B cell (primary cell): ENCODE results near the gene UHRF1. TPM values are rescaled to one million over a fixed set of nuclear protein-coding genes. Genes with fewer than 3 reads are reported as not detected.
"Not testable (repeated sequence)": the region's sequence is repeated elsewhere in the genome, so short reads cannot be mapped to it uniquely, and the experiment has no call there.

Source experiments
- ATAC-seq: fragments of 200-7000 bp; cut with Tn5 transposase; one replicate; pipeline ENCODE4 v1.10.0; 2021; ENCODE audit warnings: low read depth, mild to moderate bottlenecking, moderate number of reproducible peaks, moderate library complexity
- CTCF ChIA-PET: fragments of 350-600 bp; sonication (Branson Sonifier 250); formaldehyde crosslinking; loops from one replicate; lab custom pipeline; 2021; ENCODE audit warnings: antibody characterized with exemption, inconsistent platforms; lab: Charles Lee
- POLR2A ChIA-PET: fragments of 350-600 bp; sonication (Branson Sonifier 250); formaldehyde crosslinking; loops from one replicate; lab custom pipeline; 2021; ENCODE audit warnings: antibody characterized with exemption; lab: Charles Lee
- DNase-seq: peaks from one replicate; pipeline ENCODE4 v3.0.0; 2013
- H2AFZ ChIP-seq: 2 replicates; pipeline ENCODE4 v1.6.1; 2012; ENCODE audit warnings: mild to moderate bottlenecking, low read depth, low read length; ENCODE audit not compliant: insufficient read depth, poor library complexity, severe bottlenecking
- H3K27ac ChIP-seq, 2 donors: 1 replicate in 1 of 2; 2 replicates in 1 of 2; pipeline ENCODE4 v1.5.1; 2012 to 2013; ENCODE audit warnings: low read length in 2 of 2, mild to moderate bottlenecking in 2 of 2, moderate library complexity in 1 of 2
- H3K27me3 ChIP-seq, 4 experiments: fragments of 200-600 bp in 1 of 4; sonication (generic) in 1 of 4; replicated peaks in 1 of 4; 1 replicate in 2 of 4; 2 replicates in 2 of 4; pipeline versions ENCODE4 v1.6.1 to v1.7.0; 2013 to 2016; ENCODE audit warnings: low read length in 3 of 4, mild to moderate bottlenecking in 2 of 4, mixed read lengths in 1 of 4, moderate library complexity in 1 of 4; ENCODE audit not compliant: insufficient read depth in 4 of 4, control insufficient read depth in 3 of 4; ENCODE audit errors: control extremely low read depth in 1 of 4
- H3K36me3 ChIP-seq, 2 experiments: replicated peaks in 1 of 2; 1 replicate in 1 of 2; 2 replicates in 1 of 2; pipeline versions ENCODE4 v1.6.1 to v1.7.1; 2013; ENCODE audit warnings: low read length in 1 of 2; ENCODE audit not compliant: insufficient read depth in 2 of 2, control insufficient read depth in 1 of 2; ENCODE audit errors: control extremely low read depth in 1 of 2, extremely low read depth in 1 of 2
- H3K4me1 ChIP-seq, 2 donors: fragments of 200-600 bp in 1 of 2; sonication (generic) in 1 of 2; 1 replicate in 1 of 2; 2 replicates in 1 of 2; pipeline versions ENCODE4 v1.5.1 to v1.6.1; 2013 to 2017; ENCODE audit warnings: low read length in 2 of 2; ENCODE audit not compliant: control insufficient read depth in 2 of 2, insufficient read depth in 2 of 2
- H3K4me2 ChIP-seq: replicated peaks from 2 replicates; pipeline ENCODE3; 2012; ENCODE audit warnings: mild to moderate bottlenecking, low read depth, low read length; ENCODE audit not compliant: poor library complexity, severe bottlenecking
- H3K4me3 ChIP-seq, 5 experiments: fragments of 200-600 bp in 1 of 5; sonication (generic) in 1 of 5; 1 replicate in 3 of 5; 2 replicates in 2 of 5; pipeline versions ENCODE4 v1.5.1 to v1.7.0; 2011 to 2016; ENCODE audit warnings: low read length in 4 of 5, mild to moderate bottlenecking in 4 of 5, low read depth in 2 of 5, control low read depth in 1 of 5, moderate library complexity in 1 of 5; ENCODE audit not compliant: insufficient read depth in 1 of 5; ENCODE audit errors: control extremely low read depth in 1 of 5, extremely low read depth in 1 of 5
- H3K79me2 ChIP-seq: fragments of 200-600 bp; sonication (generic); one replicate; pipeline ENCODE4 v1.6.0; 2016; ENCODE audit warnings: low read length; ENCODE audit not compliant: control insufficient read depth, insufficient read depth
- H3K9ac ChIP-seq: fragments of 200-600 bp; sonication (generic); 2 replicates; pipeline ENCODE4 v1.6.1; 2017; ENCODE audit warnings: mild to moderate bottlenecking, low read length, moderate library complexity
- H3K9me3 ChIP-seq, 3 donors: one replicate each; pipeline versions ENCODE4 v1.6.1 to v1.7.1; 2013; ENCODE audit warnings: low read length in 2 of 3; ENCODE audit not compliant: control insufficient read depth in 2 of 3, insufficient read depth in 1 of 3; ENCODE audit errors: control extremely low read depth in 1 of 3
- H4K20me1 ChIP-seq: 2 replicates; pipeline ENCODE4 v1.6.0; 2012; ENCODE audit warnings: mild to moderate bottlenecking, low read length; ENCODE audit not compliant: insufficient read depth, control insufficient read depth, poor library complexity, severe bottlenecking
- H3K27ac Mint-ChIP-seq: one replicate; pipeline ENCODE4 v1.8.0; 2021; ENCODE audit warnings: mixed read lengths
- H3K27me3 Mint-ChIP-seq: one replicate; pipeline ENCODE4 v1.8.0; 2021; ENCODE audit warnings: mixed read lengths
- H3K4me1 Mint-ChIP-seq: one replicate; pipeline ENCODE4 v1.8.0; 2021; ENCODE audit warnings: mixed read lengths
- H3K4me3 Mint-ChIP-seq: one replicate; pipeline ENCODE4 v1.8.0; 2021; ENCODE audit warnings: mixed read lengths
- H3K9me3 Mint-ChIP-seq: one replicate; pipeline ENCODE4 v1.8.0; 2022; ENCODE audit warnings: mixed read lengths; ENCODE audit not compliant: insufficient read depth
- EZH2 ChIP-seq: IDR thresholded peaks from 2 replicates; pipeline ENCODE4 v1.6.1; 2012; ENCODE audit warnings: borderline replicate concordance, low read depth, mild to moderate bottlenecking, moderate library complexity, low read length; ENCODE audit not compliant: insufficient read depth, poor library complexity, severe bottlenecking
- WGBS: methylation state at CpG from one replicate; pipeline ENCODE4 v1.1.5; 2013; ENCODE audit warnings: missing lambda C conversion rate; ENCODE audit not compliant: insufficient coverage; 5-methylcytosine and 5-hydroxymethylcytosine counted together
- intact Hi-C: fragments of 100-400 bp; cut with micrococcal nuclease; formaldehyde crosslinking; loops from one replicate; pipeline ENCODE4 v1.10.0; 2022
- polyA plus RNA-seq: library from polyadenylated mRNA; depleted of rRNA; stranded (reverse); fragments of >200 nt; gene quantifications from 2 replicates; pipeline ENCODE4 v1.2.3, GENCODE V29; 2012
- total RNA-seq, 2 donors: library from RNA; stranded (reverse); fragments of 120-200 nt in 1 of 2; gene quantifications; 1 replicate in 1 of 2; 2 replicates in 1 of 2; pipeline versions ENCODE4 v1.2.3 to v1.2.4, GENCODE V29; 2013 to 2022
- TF ChIP-seq, protein P1 (sequence below): fragments of 200-600 bp; IDR thresholded peaks from one replicate; pipeline ENCODE4 v1.8.0; 2022; ENCODE audit warnings: antibody characterized with exemption, mild to moderate bottlenecking

Gene UHRF1
- total and polyA plus RNA-seq, 2 donors (not counting 1 experiment from before 2014, with no cell fraction given): 0.32 to 0.55 TPM

DNA sequence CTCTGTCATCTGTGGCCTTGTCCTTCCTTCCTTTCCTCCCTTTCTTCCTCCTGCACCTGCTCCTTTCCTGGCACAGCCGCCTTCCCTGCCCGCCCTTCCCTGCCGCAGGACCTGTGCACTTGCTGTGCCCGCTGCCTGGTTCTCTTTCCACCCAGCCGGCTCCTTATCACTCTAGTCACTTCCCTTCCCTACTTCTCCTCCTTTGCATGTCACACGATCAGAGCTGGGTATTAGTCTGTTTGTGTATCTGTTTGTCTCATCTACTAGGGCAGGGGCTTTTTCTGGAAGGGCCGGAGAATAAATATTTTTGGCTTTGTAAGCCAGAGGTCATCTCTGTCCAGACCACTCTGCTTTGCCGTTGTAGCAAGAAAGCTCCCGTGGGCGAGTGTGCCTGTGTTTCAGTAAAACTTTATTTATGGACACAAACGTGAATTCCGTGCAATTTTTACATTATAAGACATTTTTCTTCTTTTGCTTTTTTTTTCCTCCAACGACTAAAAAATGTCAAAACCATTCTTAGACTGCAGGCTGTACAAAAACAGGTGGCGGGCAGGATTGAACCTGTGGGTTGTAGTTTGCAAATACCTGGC lies 65.7 kb downstream of the UHRF1 start:
- H3K27ac ChIP-seq: no peak overlapping the region
- Mint-ChIP-seq H3K4me3 (no peak overlapping the region), H3K27ac (peak overlapping the region; percentile 12), H3K9me3 (no peaks in the 10 kb centered on the region), H3K27me3 (no peaks in the 10 kb centered on the region), H3K4me1 (peaks cover 59% of the 10 kb centered on the region)
- H3K4me1 ChIP-seq: peaks cover 43 to 52% of the 10 kb centered on the region in 2 donors
- 96% methylated on average over 8 of the region's 14 CpGs for WGBS
- no peak overlapping the region for H3K9ac ChIP-seq
- DNase-seq (no peak), ATAC-seq (no peak)
- H3K9me3 ChIP-seq: no peaks in the 10 kb centered on the region
- no peak overlapping the region for H3K4me2 ChIP-seq
- POLR2A ChIA-PET: interaction anchor here (0.6 to 0.7 kb wide), 2 partner anchors 60 to 1219 kb away, joined by 3 read pairs; no protein-coding TSS in a partner anchor
- H3K79me2 ChIP-seq: peaks cover 98% of the 10 kb centered on the region
- H2AFZ ChIP-seq: no peak overlapping the region
- no peak for TF ChIP-seq EZH2
- TF ChIP-seq, protein P1, sequence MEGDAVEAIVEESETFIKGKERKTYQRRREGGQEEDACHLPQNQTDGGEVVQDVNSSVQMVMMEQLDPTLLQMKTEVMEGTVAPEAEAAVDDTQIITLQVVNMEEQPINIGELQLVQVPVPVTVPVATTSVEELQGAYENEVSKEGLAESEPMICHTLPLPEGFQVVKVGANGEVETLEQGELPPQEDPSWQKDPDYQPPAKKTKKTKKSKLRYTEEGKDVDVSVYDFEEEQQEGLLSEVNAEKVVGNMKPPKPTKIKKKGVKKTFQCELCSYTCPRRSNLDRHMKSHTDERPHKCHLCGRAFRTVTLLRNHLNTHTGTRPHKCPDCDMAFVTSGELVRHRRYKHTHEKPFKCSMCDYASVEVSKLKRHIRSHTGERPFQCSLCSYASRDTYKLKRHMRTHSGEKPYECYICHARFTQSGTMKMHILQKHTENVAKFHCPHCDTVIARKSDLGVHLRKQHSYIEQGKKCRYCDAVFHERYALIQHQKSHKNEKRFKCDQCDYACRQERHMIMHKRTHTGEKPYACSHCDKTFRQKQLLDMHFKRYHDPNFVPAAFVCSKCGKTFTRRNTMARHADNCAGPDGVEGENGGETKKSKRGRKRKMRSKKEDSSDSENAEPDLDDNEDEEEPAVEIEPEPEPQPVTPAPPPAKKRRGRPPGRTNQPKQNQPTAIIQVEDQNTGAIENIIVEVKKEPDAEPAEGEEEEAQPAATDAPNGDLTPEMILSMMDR: no peak
- CTCF ChIA-PET: interaction anchor here (1.0 kb wide), 1 partner anchor 15 kb away, joined by 3 read pairs; no protein-coding TSS in a partner anchor
- intact Hi-C loops: loop anchor here (10.0 kb wide), 1 partner anchor 1000 kb away; the partner anchor contains the start of gene RANBP3
- H3K36me3 ChIP-seq: peaks cover 0 to 3% of the 10 kb centered on the region in 2 experiments
- H4K20me1 ChIP-seq: peaks cover 87% of the 10 kb centered on the region
- no peak overlapping the region for H3K4me3 ChIP-seq
- no peaks in the 10 kb centered on the region for H3K27me3 ChIP-seq

DNA sequence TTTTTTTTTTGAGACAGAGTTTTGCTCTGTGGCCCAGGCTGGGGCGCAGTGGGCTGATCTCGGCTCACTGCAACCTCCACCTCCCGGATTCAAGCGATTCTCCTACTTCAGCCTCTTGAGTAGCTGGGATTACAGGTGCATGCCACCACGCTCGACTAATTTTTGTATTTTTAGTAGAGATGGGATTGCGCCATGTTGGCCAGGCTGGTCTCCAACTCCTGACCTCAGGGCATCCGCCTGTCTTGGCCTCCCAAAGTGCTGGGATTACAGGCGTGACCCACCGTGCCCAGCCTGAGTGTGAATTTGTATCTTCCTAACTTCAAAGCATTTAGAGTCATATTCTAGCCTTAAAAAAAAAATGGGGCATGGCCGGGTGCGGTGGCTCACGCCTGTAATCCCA lies 66.3 kb downstream of the UHRF1 start:
- not testable (repeated sequence) for DNase-seq, H3K4me3 Mint-ChIP-seq, H3K27ac Mint-ChIP-seq

More for the DNA sequence above, 66.3 kb downstream of the UHRF1 start:
- not testable (repeated sequence) for H3K9me3 ChIP-seq, H3K9me3 Mint-ChIP-seq, H3K9ac ChIP-seq, H3K4me2 ChIP-seq, H2AFZ ChIP-seq, H3K27me3 Mint-ChIP-seq, ATAC-seq, H3K27me3 ChIP-seq, H3K36me3 ChIP-seq, H3K27ac ChIP-seq, H3K4me3 ChIP-seq
- intact Hi-C loops: loop anchor here (10.0 kb wide), 1 partner anchor 999 kb away; the partner anchor contains the start of gene RANBP3
- ChIA-PET CTCF (interaction anchor here (1.0 kb wide), 1 partner anchor 14 kb away, joined by 3 read pairs; no protein-coding TSS in a partner anchor), POLR2A (interaction anchor here (0.6 to 0.7 kb wide), 2 partner anchors 60 to 1219 kb away, joined by 3 read pairs; no protein-coding TSS in a partner anchor)
- H3K79me2 ChIP-seq: peaks cover 98% of the 10 kb centered on the region
- peaks cover 87% of the 10 kb centered on the region for H4K20me1 ChIP-seq
- H3K4me1 Mint-ChIP-seq: peaks cover 56% of the 10 kb centered on the region
- H3K4me1 ChIP-seq: peaks cover 37 to 47% of the 10 kb centered on the region in 2 donors
- 99% methylated on average over 7 of the region's 13 CpGs for WGBS
